GM12878 (cell line): ENCODE results near the gene MIGA2.

ENCODE experiments used
- JUNB ChIP-seq: IDR thresholded peaks from 2 replicates; pipeline ENCODE4 v1.6.1; 2016; ENCODE audit warnings: antibody characterized with exemption, mild to moderate bottlenecking
- TF ChIP-seq, protein P1 (sequence below), 3 experiments: IDR thresholded peaks in 2 of 3; conservative IDR thresholded peaks in 1 of 3; 2 replicates each; pipeline ENCODE4 v1.5.1; 2011; ENCODE audit warnings: low read depth in 3 of 3, low read length in 3 of 3, mild to moderate bottlenecking in 3 of 3, control low read depth in 2 of 3, moderate library complexity in 2 of 3, inconsistent platforms in 1 of 3, mixed read lengths in 1 of 3; ENCODE audit not compliant: control insufficient read depth in 2 of 3, insufficient read depth in 1 of 3; ENCODE audit errors: extremely low read depth in 1 of 3
- TF ChIP-seq, protein P2 (sequence below): IDR thresholded peaks from 2 replicates; pipeline ENCODE4 v1.6.1; 2011; ENCODE audit warnings: low read depth, low read length, improper control_type of control experiment, borderline replicate concordance

GRCh38 chr9:129068110-129068509 is 31.7 kb downstream of the MIGA2 start:
- TF ChIP-seq, protein P1, sequence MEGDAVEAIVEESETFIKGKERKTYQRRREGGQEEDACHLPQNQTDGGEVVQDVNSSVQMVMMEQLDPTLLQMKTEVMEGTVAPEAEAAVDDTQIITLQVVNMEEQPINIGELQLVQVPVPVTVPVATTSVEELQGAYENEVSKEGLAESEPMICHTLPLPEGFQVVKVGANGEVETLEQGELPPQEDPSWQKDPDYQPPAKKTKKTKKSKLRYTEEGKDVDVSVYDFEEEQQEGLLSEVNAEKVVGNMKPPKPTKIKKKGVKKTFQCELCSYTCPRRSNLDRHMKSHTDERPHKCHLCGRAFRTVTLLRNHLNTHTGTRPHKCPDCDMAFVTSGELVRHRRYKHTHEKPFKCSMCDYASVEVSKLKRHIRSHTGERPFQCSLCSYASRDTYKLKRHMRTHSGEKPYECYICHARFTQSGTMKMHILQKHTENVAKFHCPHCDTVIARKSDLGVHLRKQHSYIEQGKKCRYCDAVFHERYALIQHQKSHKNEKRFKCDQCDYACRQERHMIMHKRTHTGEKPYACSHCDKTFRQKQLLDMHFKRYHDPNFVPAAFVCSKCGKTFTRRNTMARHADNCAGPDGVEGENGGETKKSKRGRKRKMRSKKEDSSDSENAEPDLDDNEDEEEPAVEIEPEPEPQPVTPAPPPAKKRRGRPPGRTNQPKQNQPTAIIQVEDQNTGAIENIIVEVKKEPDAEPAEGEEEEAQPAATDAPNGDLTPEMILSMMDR (IDR thresholded peaks at IDR 0.05 in 2 of 3, conservative IDR thresholded peaks at IDR 0.05 in 1 of 3; ENCODE audit: control insufficient read depth in 2 of 3, extremely low read depth in 1 of 3, insufficient read depth in 1 of 3, low read depth in 3 of 3, low read length in 3 of 3), result no peak
- no peak for TF ChIP-seq JUNB
- TF ChIP-seq, protein P2, sequence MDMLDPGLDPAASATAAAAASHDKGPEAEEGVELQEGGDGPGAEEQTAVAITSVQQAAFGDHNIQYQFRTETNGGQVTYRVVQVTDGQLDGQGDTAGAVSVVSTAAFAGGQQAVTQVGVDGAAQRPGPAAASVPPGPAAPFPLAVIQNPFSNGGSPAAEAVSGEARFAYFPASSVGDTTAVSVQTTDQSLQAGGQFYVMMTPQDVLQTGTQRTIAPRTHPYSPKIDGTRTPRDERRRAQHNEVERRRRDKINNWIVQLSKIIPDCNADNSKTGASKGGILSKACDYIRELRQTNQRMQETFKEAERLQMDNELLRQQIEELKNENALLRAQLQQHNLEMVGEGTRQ, result no peak
